Embryonic facial prominence (tissue), 1 donor: ENCODE results near the gene RARS1.
A peak's percentile ranks its signal among the peaks of the same experiment; 100 is the strongest.

Experiments
- DNase-seq: peaks from one replicate; pipeline ENCODE4 v3.0.0-alpha.2; 2016; ENCODE audit errors: extremely low spot score

RARS1 gene

GRCh38 chr5:168486136-168486879 is at the start of gene RARS1:
TSS of gene RARS1 (plus strand) at chr5:168486471. CDS start at chr5:168486499, 28 bp downstream.
- peak; percentile 72 for DNase-seq

- DNase-seq = no peak
Measured at GRCh38 chr5:168438349-168438748, 47.9 kb upstream of the RARS1 start.

- no peak for DNase-seq
Measured at GRCh38 chr5:168443533-168443932, 42.7 kb upstream of the RARS1 start.

- no peak for DNase-seq
Measured at GRCh38 chr5:168443950-168444700, 42.1 kb upstream of the RARS1 start.

GRCh38 chr5:168446983-168447619 is 39.2 kb upstream of the RARS1 start:
- DNase-seq = no peak

- no peak for DNase-seq
Measured at GRCh38 chr5:168447808-168448207, 38.5 kb upstream of the RARS1 start.

GRCh38 chr5:168449166-168449565 is 37.1 kb upstream of the RARS1 start:
- no peak for DNase-seq

GRCh38 chr5:168451565-168451964 is 34.7 kb upstream of the RARS1 start:
- DNase-seq = no peak

- no peak for DNase-seq
Measured at GRCh38 chr5:168455201-168455600, 31.1 kb upstream of the RARS1 start.

GRCh38 chr5:168457542-168457941 is 28.7 kb upstream of the RARS1 start:
- no peak for DNase-seq

GRCh38 chr5:168460606-168461005 is 25.7 kb upstream of the RARS1 start:
- no peak for DNase-seq

- no peak for DNase-seq
Measured at GRCh38 chr5:168463081-168463480, 23.2 kb upstream of the RARS1 start.

GRCh38 chr5:168464214-168464613 is 22.1 kb upstream of the RARS1 start:
- no peak for DNase-seq

- DNase-seq = no peak
Measured at GRCh38 chr5:168464641-168465040, 21.6 kb upstream of the RARS1 start.

GRCh38 chr5:168467755-168468330 is 18.4 kb upstream of the RARS1 start:
- no peak for DNase-seq

GRCh38 chr5:168468836-168469235 is 17.4 kb upstream of the RARS1 start:
- DNase-seq = no peak

GRCh38 chr5:168469816-168470215 is 16.5 kb upstream of the RARS1 start:
- no peak for DNase-seq

GRCh38 chr5:168471785-168472184 is 14.5 kb upstream of the RARS1 start:
- no peak for DNase-seq

- DNase-seq = peak; percentile 68
Measured at GRCh38 chr5:168472329-168472728, 13.9 kb upstream of the RARS1 start.

- DNase-seq = no peak
Measured at GRCh38 chr5:168474319-168474718, 12.0 kb upstream of the RARS1 start.

- DNase-seq = no peak
Measured at GRCh38 chr5:168477060-168477459, 9.2 kb upstream of the RARS1 start.

GRCh38 chr5:168479166-168479565 is 7.1 kb upstream of the RARS1 start:
- DNase-seq = no peak
